MCF 10A (cell line): ENCODE results near the gene HPGD. TPM values are rescaled to one million over a fixed set of nuclear protein-coding genes. Genes with fewer than 3 reads are reported as not detected.

ENCODE experiments used
- BruUV-seq: library from RNA; stranded (reverse); fragments of 400-500 nt; replicated peaks from 2 replicates; lab custom pipeline; 2021; lab: Mats Ljungman, UMichigan
- CTCF ChIA-PET: fragments of 300-600 bp; sonication (Branson Sonifier 250); formaldehyde crosslinking; extraction: SDS; loops from one replicate; lab custom pipeline; 2021; ENCODE audit warnings: antibody characterized with exemption, inconsistent platforms; lab: Yijun Ruan, JAX
- POLR2A ChIA-PET: fragments of 300-600, 350-650 bp; sonication (Branson Sonifier 250); formaldehyde crosslinking; extraction: SDS; loops from one replicate; lab custom pipeline; 2020; ENCODE audit warnings: antibody characterized with exemption, inconsistent platforms; lab: Yijun Ruan, JAX
- DNase-seq: peaks from one replicate; pipeline ENCODE4 v3.0.0-alpha.2; 2018; ENCODE audit not compliant: unreplicated experiment
- H3K27ac Mint-ChIP-seq: one replicate; pipeline ENCODE4 v1.8.0; 2022; ENCODE audit warnings: mild to moderate bottlenecking, low read depth, mixed read lengths; ENCODE audit not compliant: unreplicated experiment
- H3K27me3 Mint-ChIP-seq: one replicate; pipeline ENCODE4 v1.8.0; 2022; ENCODE audit warnings: mixed read lengths; ENCODE audit not compliant: insufficient read depth, unreplicated experiment
- H3K36me3 Mint-ChIP-seq: one replicate; pipeline ENCODE4 v1.8.0; 2022; ENCODE audit warnings: mild to moderate bottlenecking, moderate library complexity, mixed read lengths; ENCODE audit not compliant: insufficient read depth, unreplicated experiment
- H3K4me1 Mint-ChIP-seq: one replicate; pipeline ENCODE4 v1.8.0; 2022; ENCODE audit warnings: mixed read lengths; ENCODE audit not compliant: insufficient read depth, unreplicated experiment
- H3K4me3 Mint-ChIP-seq: one replicate; pipeline ENCODE4 v1.8.0; 2022; ENCODE audit warnings: mild to moderate bottlenecking, moderate library complexity, mixed read lengths; ENCODE audit not compliant: unreplicated experiment
- H3K9me3 Mint-ChIP-seq: one replicate; pipeline ENCODE4 v1.8.0; 2022; ENCODE audit warnings: mixed read lengths; ENCODE audit not compliant: unreplicated experiment
- intact Hi-C: fragments of 100-400 bp; cut with micrococcal nuclease; formaldehyde crosslinking; loops from 2 replicates; pipeline ENCODE4 v1.14.1; 2022
- total RNA-seq: library from RNA; stranded (reverse); gene quantifications from 2 replicates; pipeline ENCODE4 v1.2.3, GENCODE V29; 2022
- TF ChIP-seq, protein P1 (sequence below): fragments of 200-600 bp; IDR thresholded peaks from one replicate; pipeline ENCODE4 v1.8.0; 2022; ENCODE audit warnings: antibody characterized with exemption, mild to moderate bottlenecking; ENCODE audit not compliant: unreplicated experiment

HPGD gene
- total RNA-seq, 1 experiment from 2014 or later: 0.77 TPM

DNA sequence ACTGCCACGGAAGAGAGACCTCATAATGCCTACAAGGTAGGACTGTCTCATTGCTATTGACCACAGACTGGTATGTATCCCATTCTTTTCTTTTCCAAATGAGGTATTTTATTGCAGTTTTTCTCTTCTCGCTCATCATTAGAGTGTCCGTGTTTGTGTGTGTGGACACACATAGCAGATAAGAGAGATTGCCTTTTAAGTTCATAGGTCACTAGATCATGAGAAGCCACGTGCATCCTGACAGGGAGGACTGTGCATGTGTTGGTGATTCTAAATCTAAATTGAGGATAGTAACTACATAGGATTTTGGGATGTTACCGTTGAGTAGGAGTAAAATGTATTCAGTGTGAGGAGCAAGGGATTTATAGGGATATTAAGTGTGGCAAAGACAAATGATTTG is 37.3 kb downstream of the HPGD start:
- no peak for DNase-seq
- no peaks in the 10 kb centered on the region for H3K27me3 Mint-ChIP-seq
- TF ChIP-seq, protein P1, sequence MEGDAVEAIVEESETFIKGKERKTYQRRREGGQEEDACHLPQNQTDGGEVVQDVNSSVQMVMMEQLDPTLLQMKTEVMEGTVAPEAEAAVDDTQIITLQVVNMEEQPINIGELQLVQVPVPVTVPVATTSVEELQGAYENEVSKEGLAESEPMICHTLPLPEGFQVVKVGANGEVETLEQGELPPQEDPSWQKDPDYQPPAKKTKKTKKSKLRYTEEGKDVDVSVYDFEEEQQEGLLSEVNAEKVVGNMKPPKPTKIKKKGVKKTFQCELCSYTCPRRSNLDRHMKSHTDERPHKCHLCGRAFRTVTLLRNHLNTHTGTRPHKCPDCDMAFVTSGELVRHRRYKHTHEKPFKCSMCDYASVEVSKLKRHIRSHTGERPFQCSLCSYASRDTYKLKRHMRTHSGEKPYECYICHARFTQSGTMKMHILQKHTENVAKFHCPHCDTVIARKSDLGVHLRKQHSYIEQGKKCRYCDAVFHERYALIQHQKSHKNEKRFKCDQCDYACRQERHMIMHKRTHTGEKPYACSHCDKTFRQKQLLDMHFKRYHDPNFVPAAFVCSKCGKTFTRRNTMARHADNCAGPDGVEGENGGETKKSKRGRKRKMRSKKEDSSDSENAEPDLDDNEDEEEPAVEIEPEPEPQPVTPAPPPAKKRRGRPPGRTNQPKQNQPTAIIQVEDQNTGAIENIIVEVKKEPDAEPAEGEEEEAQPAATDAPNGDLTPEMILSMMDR: no peak
- H3K36me3 Mint-ChIP-seq: no peaks in the 10 kb centered on the region
- no peak overlapping the region for H3K4me3 Mint-ChIP-seq
- ChIA-PET CTCF (interaction anchor here (1.1 kb wide), 1 partner anchor 17 kb away, joined by 3 read pairs; no protein-coding TSS in a partner anchor), POLR2A (no interaction called here)
- no peaks in the 10 kb centered on the region for H3K4me1 Mint-ChIP-seq
- BruUV-seq: no TSS peak
- no peaks in the 10 kb centered on the region for H3K9me3 Mint-ChIP-seq
- intact Hi-C loops: no loop called here
- no peak overlapping the region for H3K27ac Mint-ChIP-seq

DNA sequence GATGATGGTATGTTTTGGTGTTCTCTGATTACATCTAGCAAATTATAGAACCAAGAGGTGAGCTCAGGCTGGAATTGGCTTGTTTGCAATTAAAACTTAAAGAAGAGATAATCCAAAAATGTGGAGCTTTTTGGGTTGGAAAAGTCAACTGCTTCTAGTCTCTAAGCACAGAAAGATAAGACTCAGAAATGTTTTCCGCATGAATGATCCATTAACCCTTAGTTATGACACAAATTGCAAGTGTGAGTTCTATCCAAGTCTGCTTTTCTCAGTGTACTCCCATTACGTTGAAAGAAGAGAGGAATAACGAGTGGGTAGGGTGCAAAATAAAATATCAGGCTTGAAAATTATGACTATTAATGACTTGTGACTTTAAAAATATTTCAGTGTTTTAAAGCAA is 38.5 kb downstream of the HPGD start:
- H3K27ac Mint-ChIP-seq: no peak overlapping the region
- DNase-seq: no peak
- TF ChIP-seq, protein P1: no peak
- H3K9me3 Mint-ChIP-seq: no peaks in the 10 kb centered on the region
- CTCF ChIA-PET: interaction anchor here (0.6 to 1.8 kb wide), 3 partner anchors 16 to 148 kb away, joined by 3 read pairs; no protein-coding TSS in a partner anchor
- BruUV-seq: no TSS peak
- H3K36me3 Mint-ChIP-seq: no peaks in the 10 kb centered on the region
- no peaks in the 10 kb centered on the region for H3K4me1 Mint-ChIP-seq
- H3K4me3 Mint-ChIP-seq: no peak overlapping the region
- POLR2A ChIA-PET: interaction anchor here (1.4 kb wide), 2 partner anchors 10 to 12 kb away, joined by 4 to 6 read pairs; no protein-coding TSS in a partner anchor
- intact Hi-C loops: no loop called here
- no peaks in the 10 kb centered on the region for H3K27me3 Mint-ChIP-seq

DNA sequence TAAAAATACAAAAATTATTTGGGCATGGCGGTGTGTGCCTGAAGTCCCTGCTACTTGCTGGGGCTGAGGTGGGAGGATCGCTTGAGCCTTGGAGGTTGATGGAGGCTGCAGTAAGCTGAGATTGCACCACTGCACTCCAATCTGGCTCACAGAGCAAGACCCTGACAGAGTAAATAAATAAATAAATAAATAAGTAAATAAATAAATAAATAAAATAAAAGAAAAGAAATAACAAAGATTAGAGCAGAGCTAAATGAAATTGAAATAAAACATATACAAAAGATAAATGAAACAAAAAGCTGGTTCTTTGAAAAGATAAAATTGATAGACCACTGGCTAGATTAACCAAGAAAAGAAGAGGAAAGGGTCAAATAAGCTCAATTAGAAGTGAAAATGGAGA is 43.1 kb downstream of the HPGD start:
- H3K27me3 Mint-ChIP-seq: no peaks in the 10 kb centered on the region
- BruUV-seq: no TSS peak
- intact Hi-C loops: no loop called here
- no peaks in the 10 kb centered on the region for H3K36me3 Mint-ChIP-seq
- no peak for DNase-seq
- CTCF ChIA-PET: interaction anchor here (0.7 kb wide), 2 partner anchors 11 to 251 kb away, joined by 3 read pairs; no protein-coding TSS in a partner anchor
- H3K27ac Mint-ChIP-seq: no peak overlapping the region
- TF ChIP-seq, protein P1: no peak
- no peak overlapping the region for H3K4me3 Mint-ChIP-seq
- POLR2A ChIA-PET: no interaction called here
- no peaks in the 10 kb centered on the region for H3K9me3 Mint-ChIP-seq
- peaks cover 4% of the 10 kb centered on the region for H3K4me1 Mint-ChIP-seq

DNA sequence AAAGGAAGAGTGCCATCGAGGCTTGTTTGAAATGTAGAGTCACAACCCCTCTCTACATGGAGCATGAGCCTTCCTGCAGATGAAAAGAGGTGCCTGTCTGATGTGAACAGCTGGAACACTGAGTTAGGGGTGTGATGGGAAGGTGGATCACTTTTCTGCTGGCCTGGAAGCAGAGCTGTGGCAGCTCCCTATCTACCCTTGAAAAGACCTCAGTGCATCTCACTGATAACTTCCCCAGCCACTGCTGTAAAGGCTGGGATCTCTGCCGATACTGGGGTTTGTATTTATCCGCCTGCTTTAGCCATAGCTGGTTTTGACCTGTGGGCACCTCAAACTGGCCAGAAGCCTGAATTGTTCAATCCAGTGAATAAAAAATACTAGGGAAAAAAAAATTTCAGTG is 46.8 kb downstream of the HPGD start:
- Mint-ChIP-seq H3K27me3 (no peaks in the 10 kb centered on the region), H3K4me1 (peaks cover 4% of the 10 kb centered on the region), H3K27ac (no peak overlapping the region), H3K4me3 (no peak overlapping the region), H3K9me3 (no peaks in the 10 kb centered on the region), H3K36me3 (no peaks in the 10 kb centered on the region)
- no TSS peak for BruUV-seq
- intact Hi-C loops: no loop called here
- ChIA-PET POLR2A (interaction anchor here (0.6 kb wide), 1 partner anchor 13 kb away, joined by 3 read pairs; no protein-coding TSS in a partner anchor), CTCF (no interaction called here)
- TF ChIP-seq, protein P1: no peak
- DNase-seq: no peak
